Cardiac muscle cell (in vitro differentiated cells and primary cell): ENCODE data around the gene ABCG1. TPM values are rescaled to one million over a fixed set of nuclear protein-coding genes. Genes with fewer than 3 reads are reported as not detected.

ENCODE experiments used
- DNase-seq, 2 donors: peaks; one replicate each; pipeline versions ENCODE4 v3.0.0 to v3.0.0-alpha.2; 2010 to 2017; ENCODE audit warnings: low read depth in 1 of 2, low spot score in 1 of 2
- H3K27ac ChIP-seq: fragments of 200-600 bp; sonication (generic); 2 replicates; pipeline ENCODE4 v1.5.1; 2016
- H3K27me3 ChIP-seq: fragments of 200-600 bp; sonication (generic); 2 replicates; pipeline ENCODE4 v1.6.0; 2016; ENCODE audit warnings: control low read depth
- H3K36me3 ChIP-seq: fragments of 200-600 bp; sonication (generic); 2 replicates; pipeline ENCODE4 v1.5.1; 2016; ENCODE audit warnings: control low read depth
- H3K4me1 ChIP-seq: fragments of 200-600 bp; sonication (generic); 2 replicates; pipeline ENCODE4 v1.8.1; 2017; ENCODE audit warnings: low read depth, mild to moderate bottlenecking, mixed run types
- H3K4me3 ChIP-seq: fragments of 200-600 bp; sonication (generic); 2 replicates; pipeline ENCODE4 v1.5.1; 2016; ENCODE audit warnings: mild to moderate bottlenecking
- H3K9me3 ChIP-seq: fragments of 200-600 bp; sonication (generic); 2 replicates; pipeline ENCODE4 v1.5.1; 2017; ENCODE audit warnings: low read depth, mild to moderate bottlenecking, control low read depth
- polyA plus RNA-seq: library from polyadenylated mRNA; unstranded; fragments of >200 nt; fragmentation: Nextera tagmentation; extraction: Ambion mirVana; gene quantifications from 2 replicates; pipeline ENCODE4 v1.2.1, GENCODE V29; 2016
- total RNA-seq: library from RNA; depleted of rRNA; stranded (reverse); fragments of >200 nt; gene quantifications from 2 replicates; pipeline ENCODE4 v1.2.3, GENCODE V29; 2016
- TF ChIP-seq, protein P1 (sequence below): IDR thresholded peaks from 2 replicates; pipeline ENCODE4 v1.5.1; 2012; ENCODE audit warnings: low read depth, mild to moderate bottlenecking, low read length

Gene ABCG1
- total and polyA plus RNA-seq, 2 experiments from 2014 or later = 4.0 to 4.9 TPM

- no peaks in the 10 kb centered on the region for H3K4me1 ChIP-seq
- no peaks in the 10 kb centered on the region for H3K36me3 ChIP-seq
- TF ChIP-seq, protein P1, sequence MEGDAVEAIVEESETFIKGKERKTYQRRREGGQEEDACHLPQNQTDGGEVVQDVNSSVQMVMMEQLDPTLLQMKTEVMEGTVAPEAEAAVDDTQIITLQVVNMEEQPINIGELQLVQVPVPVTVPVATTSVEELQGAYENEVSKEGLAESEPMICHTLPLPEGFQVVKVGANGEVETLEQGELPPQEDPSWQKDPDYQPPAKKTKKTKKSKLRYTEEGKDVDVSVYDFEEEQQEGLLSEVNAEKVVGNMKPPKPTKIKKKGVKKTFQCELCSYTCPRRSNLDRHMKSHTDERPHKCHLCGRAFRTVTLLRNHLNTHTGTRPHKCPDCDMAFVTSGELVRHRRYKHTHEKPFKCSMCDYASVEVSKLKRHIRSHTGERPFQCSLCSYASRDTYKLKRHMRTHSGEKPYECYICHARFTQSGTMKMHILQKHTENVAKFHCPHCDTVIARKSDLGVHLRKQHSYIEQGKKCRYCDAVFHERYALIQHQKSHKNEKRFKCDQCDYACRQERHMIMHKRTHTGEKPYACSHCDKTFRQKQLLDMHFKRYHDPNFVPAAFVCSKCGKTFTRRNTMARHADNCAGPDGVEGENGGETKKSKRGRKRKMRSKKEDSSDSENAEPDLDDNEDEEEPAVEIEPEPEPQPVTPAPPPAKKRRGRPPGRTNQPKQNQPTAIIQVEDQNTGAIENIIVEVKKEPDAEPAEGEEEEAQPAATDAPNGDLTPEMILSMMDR = no peak
- H3K9me3 ChIP-seq = no peaks in the 10 kb centered on the region
- no peak overlapping the region for H3K4me3 ChIP-seq
- H3K27me3 ChIP-seq = no peaks in the 10 kb centered on the region
- no peak for DNase-seq
- no peak overlapping the region for H3K27ac ChIP-seq
These were observed 102.9 kb downstream of the ABCG1 start for GRCh38 chr21:42321845-42322244.

- no peaks in the 10 kb centered on the region for H3K27me3 ChIP-seq
- no peaks in the 10 kb centered on the region for H3K4me1 ChIP-seq
- no peak overlapping the region for H3K27ac ChIP-seq
- H3K36me3 ChIP-seq = no peaks in the 10 kb centered on the region
- TF ChIP-seq, protein P1 = no peak
- no peak for DNase-seq
- no peak overlapping the region for H3K4me3 ChIP-seq
- H3K9me3 ChIP-seq = no peaks in the 10 kb centered on the region
These were observed 106.0 kb downstream of the ABCG1 start for GRCh38 chr21:42324896-42325295.

DNA sequence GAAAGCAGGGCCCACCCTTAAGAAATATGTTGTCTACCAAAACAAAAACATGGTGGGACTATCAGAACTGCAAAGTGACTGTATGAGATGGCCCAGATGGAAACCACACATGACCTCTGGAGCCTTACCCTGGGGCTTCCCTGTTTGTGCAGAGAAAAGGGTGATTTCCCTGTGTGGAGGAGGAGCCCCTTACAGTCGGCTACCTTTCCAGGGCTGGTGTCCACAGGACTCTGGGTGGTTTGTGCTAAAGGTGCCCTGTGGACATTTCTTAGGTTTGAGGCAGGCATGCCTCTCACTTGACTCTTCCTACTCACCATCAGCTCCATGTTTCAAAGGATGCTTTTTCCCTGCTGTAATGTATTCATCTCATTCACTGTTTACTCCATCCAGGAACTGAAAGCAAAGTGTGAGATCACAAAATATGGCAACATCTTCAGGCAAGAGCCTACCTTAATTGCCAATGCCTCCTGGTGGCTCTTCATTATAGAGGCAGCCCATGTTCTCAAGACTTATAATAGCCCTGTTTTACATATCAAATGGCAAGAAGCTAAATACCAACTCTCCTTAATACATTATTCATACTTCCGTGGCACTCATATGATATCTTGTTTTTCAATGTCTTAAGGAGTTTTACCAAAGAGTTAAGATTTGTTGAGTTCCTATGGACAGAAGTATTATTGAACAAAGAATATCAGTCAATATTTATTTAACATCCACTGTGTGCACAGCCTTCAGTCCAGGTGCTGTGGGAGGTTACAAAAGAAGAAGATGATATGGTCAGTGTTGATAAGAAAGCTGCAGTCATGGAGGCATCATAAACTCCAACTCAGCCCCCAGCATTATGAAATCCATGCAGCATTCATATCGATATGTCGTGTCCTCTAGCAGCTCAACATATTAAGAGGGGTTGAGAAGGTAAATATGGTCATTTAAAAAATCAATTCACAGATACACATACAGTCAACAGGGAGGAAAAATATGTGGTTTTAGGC lies 111.7 kb downstream of the ABCG1 start:
- no peak overlapping the region for H3K27ac ChIP-seq
- TF ChIP-seq, protein P1 = no peak
- H3K36me3 ChIP-seq = no peaks in the 10 kb centered on the region
- H3K4me1 ChIP-seq = no peaks in the 10 kb centered on the region
- H3K27me3 ChIP-seq = no peaks in the 10 kb centered on the region
- DNase-seq = no peak
- H3K9me3 ChIP-seq = no peaks in the 10 kb centered on the region
- no peak overlapping the region for H3K4me3 ChIP-seq

- Histone ChIP-seq H3K36me3 (no peaks in the 10 kb centered on the region), H3K27ac (no peak overlapping the region), H3K9me3 (no peaks in the 10 kb centered on the region), H3K4me3 (no peak overlapping the region), H3K27me3 (no peaks in the 10 kb centered on the region), H3K4me1 (no peaks in the 10 kb centered on the region)
- no peak for DNase-seq
- TF ChIP-seq, protein P1 = no peak
These were observed 112.7 kb downstream of the ABCG1 start for GRCh38 chr21:42331660-42332059.

- Histone ChIP-seq H3K4me3 (no peak overlapping the region), H3K27me3 (no peaks in the 10 kb centered on the region), H3K9me3 (no peaks in the 10 kb centered on the region), H3K4me1 (no peaks in the 10 kb centered on the region), H3K36me3 (no peaks in the 10 kb centered on the region), H3K27ac (no peak overlapping the region)
- DNase-seq = no peak
- TF ChIP-seq, protein P1 = no peak
These were observed 113.8 kb downstream of the ABCG1 start for GRCh38 chr21:42332557-42333317.
